PFSK-1 (cell line): ENCODE results near the gene SDHAF2.

Experiments used
- POLR2AphosphoS5 ChIP-seq: IDR thresholded peaks from 2 replicates; pipeline ENCODE4 v1.6.1; 2012; ENCODE audit warnings: low read depth, mild to moderate bottlenecking, control low read depth, low read length, moderate library complexity
- SIN3A ChIP-seq: IDR thresholded peaks from 2 replicates; pipeline ENCODE4 v1.6.1; 2012; ENCODE audit warnings: mild to moderate bottlenecking, low read length, moderate library complexity, borderline replicate concordance; ENCODE audit not compliant: insufficient read depth

GRCh38 chr11:61454520-61454919 lies 24.6 kb downstream of the SDHAF2 start:
- TF ChIP-seq POLR2AphosphoS5 (no peak), SIN3A (no peak)
